K562 (cell line): ENCODE measurements around the gene IGF2BP3. TPM values are rescaled to one million over a fixed set of nuclear protein-coding genes. Genes with fewer than 3 reads are reported as not detected.

Experiments
- ATAC-seq: fragments of 200-7000 bp; cut with Tn5 transposase; 3 replicates; pipeline ENCODE4 v1.9.1; 2020; ENCODE audit warnings: moderate library complexity
- BruUV-seq: library from RNA; stranded (reverse); fragments of 400-500 nt; replicated peaks from 2 replicates; lab custom pipeline; 2021; lab: Mats Ljungman, UMichigan
- CTCF ChIA-PET: fragments of 300-600 bp; formaldehyde crosslinking; extraction: SDS; loops from one replicate; lab custom pipeline; 2021; ENCODE audit warnings: low intra/inter-chr PET ratio; lab: Yijun Ruan, JAX
- POLR2A ChIA-PET: fragments of 300-600, 350-650 bp; sonication (Branson Sonifier 250); formaldehyde crosslinking; extraction: SDS; loops from one replicate; lab custom pipeline; 2021; ENCODE audit warnings: antibody characterized with exemption, inconsistent platforms; lab: Yijun Ruan, JAX
- DNase-seq, 4 experiments: peaks; one replicate each; pipeline versions ENCODE4 v3.0.0 to v3.0.0-alpha.2; 2011 to 2018; ENCODE audit warnings: low spot score in 3 of 4, mixed read lengths in 3 of 4; ENCODE audit errors: extremely low read depth in 1 of 4
- FAIRE-seq: peaks from 2 replicates; lab custom pipeline; 2011; peaks lifted over from hg19 to GRCh38; lab: Jason Lieb, UNC
- H2AFZ ChIP-seq: 2 replicates; pipeline ENCODE4 v1.6.0; 2011; ENCODE audit warnings: low read depth, low read length, control low read depth, inconsistent platforms
- H3K27ac ChIP-seq: fragments of 200-600 bp; 3 replicates; pipeline ENCODE4 v1.8.0; 2011; ENCODE audit warnings: low read depth, mild to moderate bottlenecking, control low read depth, inconsistent platforms, low read length, moderate library complexity, mixed read lengths; ENCODE audit errors: extremely low read depth
- H3K27me3 ChIP-seq, 2 experiments: fragments of 300-600 bp in 1 of 2; 2 replicates in 1 of 2; 3 replicates in 1 of 2; pipeline versions ENCODE4 v1.6.0 to v1.8.0; 2011; ENCODE audit warnings: inconsistent platforms in 2 of 2, low read length in 2 of 2, mild to moderate bottlenecking in 1 of 2, mixed read lengths in 1 of 2, moderate library complexity in 1 of 2; ENCODE audit not compliant: control insufficient read depth in 2 of 2, insufficient read depth in 2 of 2
- H3K36me3 ChIP-seq: fragments of 300-600 bp; 3 replicates; pipeline ENCODE4 v1.8.0; 2011; ENCODE audit warnings: mild to moderate bottlenecking, low read length, inconsistent platforms; ENCODE audit not compliant: control insufficient read depth, insufficient read depth
- H3K4me1 ChIP-seq, 2 experiments: fragments of 200-600 bp in 1 of 2; replicated peaks in 1 of 2; 2 replicates in 1 of 2; 3 replicates in 1 of 2; pipeline versions ENCODE4 v1.5.1 to v1.8.0; 2011; ENCODE audit warnings: inconsistent platforms in 2 of 2, low read length in 2 of 2, mild to moderate bottlenecking in 1 of 2, mixed read lengths in 1 of 2, moderate library complexity in 1 of 2; ENCODE audit not compliant: control insufficient read depth in 2 of 2, insufficient read depth in 2 of 2
- H3K4me2 ChIP-seq: 2 replicates; pipeline ENCODE4 v1.6.1; 2011; ENCODE audit warnings: low read length, control low read depth, inconsistent platforms, mixed read lengths; ENCODE audit not compliant: insufficient read depth
- H3K4me3 ChIP-seq: fragments of 200-600 bp; sonication (generic), shearing (Covaris generic); 2 replicates; pipeline ENCODE4 v1.5.1; 2016; ENCODE audit warnings: control low read depth, inconsistent platforms
- H3K79me2 ChIP-seq: fragments of 200-600 bp; 3 replicates; pipeline ENCODE4 v1.8.0; 2011; ENCODE audit warnings: low read length, inconsistent platforms; ENCODE audit not compliant: control insufficient read depth, insufficient read depth
- H3K9ac ChIP-seq, 2 experiments: 2 replicates each; pipeline versions ENCODE4 v1.6.0 to v1.6.1; 2011; ENCODE audit warnings: low read depth in 2 of 2, low read length in 2 of 2, control low read depth in 1 of 2, inconsistent platforms in 1 of 2, mild to moderate bottlenecking in 1 of 2, mixed read lengths in 1 of 2; ENCODE audit not compliant: insufficient read depth in 1 of 2
- H3K9me1 ChIP-seq: one replicate; pipeline ENCODE4 v1.6.0; 2011; ENCODE audit warnings: inconsistent platforms, mild to moderate bottlenecking, low read length, moderate library complexity; ENCODE audit not compliant: control insufficient read depth, insufficient read depth
- H3K9me3 ChIP-seq: replicated peaks from 2 replicates; pipeline ENCODE4 v1.5.1; 2011; ENCODE audit warnings: low read depth, low read length, inconsistent platforms; ENCODE audit not compliant: control insufficient read depth, insufficient read depth
- H4K20me1 ChIP-seq: replicated peaks from 2 replicates; pipeline ENCODE4 v1.6.1; 2011; ENCODE audit warnings: low read length, inconsistent platforms, mixed read lengths; ENCODE audit not compliant: control insufficient read depth, insufficient read depth
- ARID2 ChIP-seq: fragments of 450-650 bp; IDR thresholded peaks from 2 replicates; pipeline ENCODE4 v1.6.1; 2017; ENCODE audit warnings: antibody characterized with exemption, mild to moderate bottlenecking
- ATF3 ChIP-seq, 2 experiments: fragments of 450-650 bp in 1 of 2; sonication (generic) in 1 of 2; formaldehyde crosslinking in 1 of 2; IDR thresholded peaks in 1 of 2; conservative IDR thresholded peaks in 1 of 2; 2 replicates each; pipeline versions ENCODE4 v1.6.1 to v1.8.1; 2016 to 2023; ENCODE audit warnings: mild to moderate bottlenecking in 2 of 2, moderate library complexity in 2 of 2, inconsistent platforms in 1 of 2, missing genetic modification reagents in 1 of 2
- C11orf30 ChIP-seq: fragments of 450-650 bp; IDR thresholded peaks from 2 replicates; pipeline ENCODE4 v1.6.1; 2016; ENCODE audit warnings: low read depth, mild to moderate bottlenecking
- CHD1 ChIP-seq: fragments of 200-600 bp; sonication (generic); IDR thresholded peaks from one replicate; pipeline ENCODE4 v1.6.1; 2012; ENCODE audit warnings: mild to moderate bottlenecking, moderate library complexity, low read length, inconsistent platforms
- CTBP1 ChIP-seq: fragments of 450-650 bp; IDR thresholded peaks from 2 replicates; pipeline ENCODE4 v1.6.1; 2016; ENCODE audit warnings: borderline replicate concordance
- CXXC5 ChIP-seq: fragments of 250-450 bp; sonication (Bioruptor Pico); IDR thresholded peaks from 2 replicates; pipeline ENCODE4 v1.8.0; 2022; ENCODE audit warnings: inconsistent platforms, mild to moderate bottlenecking, moderate library complexity
- ELF1 ChIP-seq: fragments of 200-800 bp; sonication (Bioruptor generic); IDR thresholded peaks from 2 replicates; pipeline ENCODE4 v1.6.1; 2016; ENCODE audit warnings: missing genetic modification characterization, missing compliant biosample characterization
- EZH2 ChIP-seq: IDR thresholded peaks from 2 replicates; pipeline ENCODE4 v1.6.1; 2012; ENCODE audit warnings: low read depth, mild to moderate bottlenecking, inconsistent platforms, low read length, borderline replicate concordance
- KAT7 ChIP-seq: sonication (generic); formaldehyde crosslinking; IDR thresholded peaks from 2 replicates; pipeline ENCODE4 v1.8.0; 2022; ENCODE audit warnings: missing genetic modification reagents, mild to moderate bottlenecking, borderline replicate concordance
- KLF10 ChIP-seq: fragments of 250-450 bp; sonication (Bioruptor Pico); IDR thresholded peaks from 2 replicates; pipeline ENCODE4 v1.6.1; 2021; ENCODE audit warnings: matching md5 sums
- MAFF ChIP-seq: IDR thresholded peaks from 2 replicates; pipeline ENCODE4 v1.6.1; 2012; ENCODE audit warnings: low read length, improper control_type of control experiment
- MAFG ChIP-seq: fragments of 450-650 bp; conservative IDR thresholded peaks from 2 replicates; pipeline ENCODE4 v1.6.1; 2016; ENCODE audit warnings: missing genetic modification characterization, missing compliant biosample characterization
- MBD2 ChIP-seq: sonication (generic); IDR thresholded peaks from 2 replicates; pipeline ENCODE4 v1.6.1; 2016; ENCODE audit warnings: low read depth, borderline replicate concordance
- NRF1 ChIP-seq, 2 experiments: fragments of 450-650 bp; IDR thresholded peaks in 1 of 2; conservative IDR thresholded peaks in 1 of 2; 2 replicates each; pipeline ENCODE4 v1.6.1; 2014; ENCODE audit warnings: mild to moderate bottlenecking in 2 of 2
- SUPT5H ChIP-seq: fragments of 450-650 bp; IDR thresholded peaks from 2 replicates; pipeline ENCODE4 v1.6.1; 2016
- THRB ChIP-seq: fragments of 450-650 bp; formaldehyde crosslinking; conservative IDR thresholded peaks from 2 replicates; pipeline ENCODE4 v1.4.0; 2022; ENCODE audit warnings: mild to moderate bottlenecking, missing genetic modification characterization
- ZNF316 ChIP-seq: fragments of 450-650 bp; IDR thresholded peaks from 2 replicates; pipeline ENCODE4 v1.6.1; 2016
- ZNF384 ChIP-seq: IDR thresholded peaks from 2 replicates; pipeline ENCODE4 v1.6.1; 2012; ENCODE audit warnings: low read depth, low read length, improper control_type of control experiment
- ZNF644 ChIP-seq: fragments of 200-800 bp; sonication (Bioruptor generic); IDR thresholded peaks from 2 replicates; pipeline ENCODE4 v1.6.1; 2016; ENCODE audit warnings: low read depth, missing genetic modification characterization, missing compliant biosample characterization
- ZNF79 ChIP-seq: fragments of 250-450 bp; sonication (Bioruptor Pico); IDR thresholded peaks from 2 replicates; pipeline ENCODE4 v1.4.0; 2020; ENCODE audit warnings: low read depth, mild to moderate bottlenecking, moderate library complexity
- WGBS: fragments of 100-300 bp; shearing (Covaris generic); methylation state at CpG from one replicate; pipeline ENCODE4 v1.1.6; 2016; ENCODE audit warnings: low coverage, mixed read lengths; ENCODE audit not compliant: insufficient coverage; ENCODE audit errors: missing lambda C conversion rate; 5-methylcytosine and 5-hydroxymethylcytosine counted together
- in situ Hi-C: fragments of 300-500 bp; cut with MboI; formaldehyde crosslinking; loops from 4 replicates; pipeline ENCODE4 v1.15.0; 2018; ENCODE audit warnings: inconsistent platforms, mixed read lengths
- intact Hi-C: fragments of 100-400 bp; cut with micrococcal nuclease; formaldehyde crosslinking; loops from 2 replicates; pipeline ENCODE4 v1.14.2; 2022
- polyA plus RNA-seq, 8 experiments: library from polyadenylated mRNA; depleted of rRNA in 4 of 8; stranded (reverse) in 5 of 8; unstranded in 3 of 8; fragments of >200 nt; fragmentation: Nextera tagmentation in 2 of 8; fragmentation: Illumina TruSeq in 1 of 8; extraction: Ambion mirVana in 2 of 8; extraction: Trizol in 1 of 8; gene quantifications; 2 replicates each; pipeline versions ENCODE4 v1.2.1 to v1.2.3, GENCODE V29; 2011 to 2014; ENCODE audit warnings: inconsistent platforms in 1 of 8, missing spikeins in 1 of 8
- total RNA-seq, 7 experiments: library from RNA; depleted of rRNA in 6 of 7; stranded (reverse); fragments of >200 nt in 6 of 7; fragmentation: Illumina TruSeq in 2 of 7; extraction: Trizol in 2 of 7; gene quantifications; 2 replicates each; pipeline versions ENCODE4 v1.2.1 to v1.2.3, GENCODE V29; 2011 to 2021; ENCODE audit warnings: low replicate concordance in 1 of 7

The IGF2BP3 gene
- total and polyA plus RNA-seq, 9 of the 15 experiments (the other 6 are each of a cell fraction or from before 2014, with no cell fraction given) = 8.4 to 88.1 (median 61.2) TPM

GRCh38 chr7:23486002-23486773 is 15.9 kb upstream of the IGF2BP3 start (continued):
- no peak for TF ChIP-seq EZH2

GRCh38 chr7:23482686-23483085 is 12.4 kb upstream of the IGF2BP3 start:
- 77% methylated on average over 4 of the region's 4 CpGs for WGBS
- no peak overlapping the region for H2AFZ ChIP-seq
- FAIRE-seq (no peak), DNase-seq (no peak), ATAC-seq (no peak)
- H3K27me3 ChIP-seq = no peaks in the 10 kb centered on the region
- no peaks in the 10 kb centered on the region for H3K36me3 ChIP-seq
- H3K9me1 ChIP-seq = no peaks in the 10 kb centered on the region
- H3K4me3 ChIP-seq = no peak overlapping the region
- H3K27ac ChIP-seq = no peak overlapping the region
- H4K20me1 ChIP-seq = no peaks in the 10 kb centered on the region
- in situ Hi-C loops (no loop called here), intact Hi-C loops (no loop called here)
- H3K9ac ChIP-seq = no peak overlapping the region
- H3K4me2 ChIP-seq = no peak overlapping the region
- ChIA-PET POLR2A (interaction anchor here (0.6 to 1.2 kb wide), 3 partner anchors 8 to 18 kb away, joined by 3 read pairs; no protein-coding TSS in a partner anchor), CTCF (no interaction called here)
- no peaks in the 10 kb centered on the region for H3K9me3 ChIP-seq
- H3K4me1 ChIP-seq = 0 out of 5 replicates have a peak, but pooled peaks cover 0 to 2% of the 10 kb centered on the region in 2 experiments
- peaks cover 17% of the 10 kb centered on the region for H3K79me2 ChIP-seq
- no TSS peak for BruUV-seq
- TF ChIP-seq NRF1 (conservative IDR thresholded peaks at IDR 0.05 in 1 of 2, IDR thresholded peaks at IDR 0.05 in 1 of 2) = no peak
- TF ChIP-seq KLF10 = no peak
- TF ChIP-seq ZNF384 = no peak
- TF ChIP-seq CXXC5 = no peak
- no peak for TF ChIP-seq ATF3 (IDR thresholded peaks at IDR 0.05)
- TF ChIP-seq ATF3 (CRISPR knock-in tag; conservative IDR thresholded peaks at IDR 0.05) = no peak
- TF ChIP-seq THRB (CRISPR knock-in tag) = no peak
- TF ChIP-seq SUPT5H = no peak
- TF ChIP-seq ARID2 = no peak
- TF ChIP-seq ELF1 = no peak
- TF ChIP-seq MAFF = peak; percentile 37; the same call in 1 of the 2 replicates
- no peak for TF ChIP-seq KAT7 (CRISPR knock-in tag)
- TF ChIP-seq MBD2 = no peak
- TF ChIP-seq MAFG = 0 out of 2 replicates have a peak, but pooled peaks have one; percentile 41
- no peak for TF ChIP-seq CHD1
- peak; percentile 60; the same call in 1 of the 2 replicates for TF ChIP-seq ZNF316
- TF ChIP-seq CTBP1 = no peak
- no peak for TF ChIP-seq ZNF79 (CRISPR knock-in tag)
- no peak for TF ChIP-seq ZNF644
- TF ChIP-seq C11orf30 = peak; percentile 49; the same call in 1 of the 2 replicates
